H9 (cell line): ENCODE measurements around the gene SLC24A4. TPM values are rescaled to one million over a fixed set of nuclear protein-coding genes. Genes with fewer than 3 reads are reported as not detected.

Experiments
- DNase-seq: peaks from one replicate; pipeline ENCODE4 v3.0.0-alpha.2; 2017
- H2AFZ ChIP-seq: one replicate; pipeline ENCODE4 v1.6.1; 2013; ENCODE audit warnings: mild to moderate bottlenecking, low read length, control low read depth, moderate library complexity
- H2AK5ac ChIP-seq: 2 replicates; pipeline ENCODE4 v1.6.1; 2013; ENCODE audit warnings: low read length, control low read depth, mixed read lengths; ENCODE audit not compliant: insufficient read length
- H2BK120ac ChIP-seq: one replicate; pipeline ENCODE4 v1.6.1; 2013; ENCODE audit warnings: low read depth, mild to moderate bottlenecking, low read length, control low read depth, inconsistent platforms; ENCODE audit not compliant: poor library complexity, severe bottlenecking
- H2BK12ac ChIP-seq: 2 replicates; pipeline ENCODE4 v1.6.1; 2013; ENCODE audit warnings: low read length, control low read depth, mixed read lengths, low read depth; ENCODE audit not compliant: insufficient read length
- H2BK15ac ChIP-seq: 2 replicates; pipeline ENCODE4 v1.6.1; 2013; ENCODE audit warnings: low read depth, low read length, control low read depth
- H2BK20ac ChIP-seq: one replicate; pipeline ENCODE4 v1.6.1; 2013; ENCODE audit warnings: low read depth, mild to moderate bottlenecking, low read length, control low read depth, inconsistent platforms; ENCODE audit not compliant: poor library complexity, severe bottlenecking
- H2BK5ac ChIP-seq: 2 replicates; pipeline ENCODE4 v1.6.1; 2013; ENCODE audit warnings: low read length, control low read depth, mixed read lengths; ENCODE audit not compliant: insufficient read length
- H3K14ac ChIP-seq: 2 replicates; pipeline ENCODE4 v1.6.1; 2013; ENCODE audit warnings: low read length, control low read depth; ENCODE audit not compliant: insufficient read depth
- H3K18ac ChIP-seq: 2 replicates; pipeline ENCODE4 v1.6.1; 2013; ENCODE audit warnings: low read depth, mild to moderate bottlenecking, mixed read lengths, low read length, control low read depth; ENCODE audit not compliant: insufficient read length
- H3K23ac ChIP-seq: 2 replicates; pipeline ENCODE4 v1.6.1; 2013; ENCODE audit warnings: low read length, control low read depth, mixed read lengths, low read depth; ENCODE audit not compliant: insufficient read length
- H3K23me2 ChIP-seq: 2 replicates; pipeline ENCODE4 v1.6.1; 2013; ENCODE audit warnings: low read depth, mild to moderate bottlenecking, mixed read lengths, low read length, control low read depth; ENCODE audit not compliant: insufficient read length, poor library complexity, severe bottlenecking
- H3K27ac ChIP-seq: 2 replicates; pipeline ENCODE4 v1.5.1; 2013; ENCODE audit warnings: low read length, control low read depth, mixed read lengths, low read depth; ENCODE audit not compliant: insufficient read length
- H3K27me3 ChIP-seq: 2 replicates; pipeline ENCODE4 v1.6.1; 2013; ENCODE audit warnings: low read length, control low read depth, inconsistent platforms; ENCODE audit not compliant: insufficient read depth
- H3K4ac ChIP-seq: 2 replicates; pipeline ENCODE4 v1.6.1; 2013; ENCODE audit warnings: low read depth, mild to moderate bottlenecking, control low read depth, inconsistent platforms, low read length, moderate library complexity
- H3K4me1 ChIP-seq: 2 replicates; pipeline ENCODE4 v1.6.1; 2013; ENCODE audit warnings: low read length, control low read depth, inconsistent platforms; ENCODE audit not compliant: insufficient read depth
- H3K4me2 ChIP-seq: 2 replicates; pipeline ENCODE4 v1.6.1; 2013; ENCODE audit warnings: low read length, control low read depth, mixed read lengths; ENCODE audit not compliant: insufficient read length, insufficient read depth
- H3K56ac ChIP-seq: 2 replicates; pipeline ENCODE4 v1.6.1; 2013; ENCODE audit warnings: low read depth, mild to moderate bottlenecking, mixed read lengths, low read length, control low read depth; ENCODE audit not compliant: insufficient read length
- H3K79me1 ChIP-seq: 2 replicates; pipeline ENCODE4 v1.6.1; 2013; ENCODE audit warnings: low read depth, mild to moderate bottlenecking, moderate library complexity, low read length, control low read depth, inconsistent platforms; ENCODE audit not compliant: insufficient read depth, poor library complexity, severe bottlenecking
- H3K79me2 ChIP-seq: 2 replicates; pipeline ENCODE4 v1.6.1; 2013; ENCODE audit warnings: low read length, control low read depth, inconsistent platforms; ENCODE audit not compliant: insufficient read depth
- H3K9ac ChIP-seq: 2 replicates; pipeline ENCODE4 v1.6.1; 2013; ENCODE audit warnings: low read length, control low read depth, mixed read lengths; ENCODE audit not compliant: insufficient read length; ENCODE audit errors: extremely low read depth
- H3K9me3 ChIP-seq: one replicate; pipeline ENCODE4 v1.6.1; 2013; ENCODE audit warnings: low read depth, low read length, inconsistent platforms; ENCODE audit not compliant: control insufficient read depth
- H3T11ph ChIP-seq: one replicate; pipeline ENCODE4 v1.6.1; 2013; ENCODE audit warnings: mild to moderate bottlenecking, low read length, control low read depth, inconsistent platforms
- H4K20me1 ChIP-seq: one replicate; pipeline ENCODE4 v1.6.1; 2013; ENCODE audit not compliant: control insufficient read depth, insufficient read length, insufficient read depth
- H4K5ac ChIP-seq: 2 replicates; pipeline ENCODE4 v1.6.1; 2013; ENCODE audit warnings: low read depth, mild to moderate bottlenecking, mixed read lengths, low read length, control low read depth; ENCODE audit not compliant: insufficient read length
- H4K8ac ChIP-seq: replicated peaks from 2 replicates; pipeline ENCODE4 v1.6.1; 2013; ENCODE audit warnings: low read length, control low read depth, mixed read lengths, low read depth; ENCODE audit not compliant: insufficient read length
- H4K91ac ChIP-seq: 2 replicates; pipeline ENCODE4 v1.6.1; 2013; ENCODE audit warnings: low read depth, mild to moderate bottlenecking, moderate library complexity, mixed read lengths, low read length, control low read depth; ENCODE audit not compliant: insufficient read length
- H3K27ac Mint-ChIP-seq, 3 experiments: 2 replicates in 2 of 3; 3 replicates in 1 of 3; pipeline ENCODE4 v1.8.0; 2020 to 2021; ENCODE audit warnings: mixed read lengths in 3 of 3, mild to moderate bottlenecking in 1 of 3, moderate library complexity in 1 of 3
- H3K27me3 Mint-ChIP-seq: 2 replicates; pipeline ENCODE4 v1.8.0; 2021; ENCODE audit warnings: low read depth, mild to moderate bottlenecking, moderate library complexity, mixed read lengths
- H3K36me3 Mint-ChIP-seq, 3 experiments: 2 replicates in 2 of 3; 3 replicates in 1 of 3; pipeline ENCODE4 v1.8.0; 2020 to 2021; ENCODE audit warnings: low read depth in 3 of 3, mixed read lengths in 3 of 3; ENCODE audit not compliant: insufficient read depth in 1 of 3
- H3K4me1 Mint-ChIP-seq, 2 experiments: 2 replicates each; pipeline ENCODE4 v1.8.0; 2020; ENCODE audit warnings: mixed read lengths in 2 of 2
- H3K4me3 Mint-ChIP-seq, 2 experiments: 2 replicates in 1 of 2; 3 replicates in 1 of 2; pipeline ENCODE4 v1.8.0; 2020 to 2021; ENCODE audit warnings: mild to moderate bottlenecking in 2 of 2, mixed read lengths in 2 of 2, moderate library complexity in 1 of 2
- H3K9me3 Mint-ChIP-seq, 2 experiments: 2 replicates in 1 of 2; 3 replicates in 1 of 2; pipeline ENCODE4 v1.8.0; 2020; ENCODE audit warnings: mild to moderate bottlenecking in 2 of 2, mixed read lengths in 2 of 2, moderate library complexity in 1 of 2
- WGBS: extraction: QIAGEN DNeasy Blood & Tissue Kit; methylation state at CpG from one replicate; pipeline ENCODE4 v1.1.7; 2013; ENCODE audit warnings: missing lambda C conversion rate, low lambda C conversion rate, mixed read lengths; ENCODE audit not compliant: insufficient read length; ENCODE audit errors: extremely low coverage; 5-methylcytosine and 5-hydroxymethylcytosine counted together
- total RNA-seq: library from RNA; stranded (reverse); gene quantifications from 2 replicates; pipeline ENCODE4 v1.2.1, GENCODE V29; 2021
- TF ChIP-seq, protein P1 (sequence below): fragments of 200-600 bp; sonication (generic); conservative IDR thresholded peaks from 3 replicates; pipeline ENCODE4 v1.8.0; 2021; ENCODE audit warnings: antibody characterized with exemption, mild to moderate bottlenecking

Gene SLC24A4
- total RNA-seq, 1 experiment from 2014 or later: 0.24 TPM

DNA sequence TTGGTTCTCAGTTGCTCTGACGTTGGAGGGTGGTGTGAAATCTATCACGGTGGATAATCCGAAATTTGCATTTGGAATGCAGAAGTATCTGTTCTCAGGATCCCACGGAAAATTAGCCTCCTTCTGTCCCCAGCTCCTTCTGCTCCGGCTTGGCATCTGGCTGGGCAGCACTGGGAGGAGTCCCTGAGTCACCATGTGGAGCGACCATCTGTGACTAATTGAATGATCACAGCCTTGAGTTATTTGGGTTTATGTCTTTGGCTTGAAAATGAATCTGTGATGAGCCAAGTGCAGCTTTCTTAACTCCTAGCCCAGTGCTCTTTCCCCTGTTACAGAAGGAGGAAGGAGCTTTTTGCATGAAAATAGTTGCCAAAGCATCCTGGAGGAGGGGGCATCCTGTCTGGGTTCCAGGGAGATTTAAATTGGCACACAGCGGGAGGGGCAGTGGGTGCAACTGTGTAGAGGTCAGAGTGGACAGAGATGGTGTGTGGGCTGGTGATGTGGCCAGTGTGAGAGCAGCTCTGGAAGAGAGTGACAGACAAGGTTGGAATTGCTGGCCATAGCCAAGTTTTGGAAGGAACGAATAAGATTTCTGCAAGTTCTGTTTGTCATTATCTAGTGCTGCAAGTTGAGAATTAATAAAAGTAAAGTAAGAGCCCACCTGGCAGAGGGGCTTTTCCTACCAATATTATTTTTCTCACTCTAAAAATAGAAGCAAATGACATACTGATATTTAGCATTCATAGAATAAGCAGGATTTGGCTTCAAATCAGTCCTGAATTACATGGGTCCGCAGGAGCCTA, 74.4 kb downstream of the SLC24A4 start:
- Histone ChIP-seq H2AK5ac (no peak overlapping the region), H3K23ac (no peak overlapping the region), H4K8ac (no peak overlapping the region), H4K91ac (no peak overlapping the region), H3K79me1 (no peaks in the 10 kb centered on the region), H3K18ac (no peak overlapping the region), H3K4ac (no peak overlapping the region), H2AFZ (no peak overlapping the region), H2BK15ac (no peak overlapping the region), H2BK120ac (no peak overlapping the region), H3K9me3 (no peaks in the 10 kb centered on the region), H4K20me1 (no peaks in the 10 kb centered on the region), H3K79me2 (no peaks in the 10 kb centered on the region), H3K4me1 (peaks cover 19% of the 10 kb centered on the region; the same call in 1 of the 2 replicates), H3K27ac (no peak overlapping the region), H2BK20ac (no peak overlapping the region), H3K27me3 (no peaks in the 10 kb centered on the region), H2BK12ac (no peak overlapping the region), H3K4me2 (peak overlapping the region; percentile 35), H3K23me2 (no peaks in the 10 kb centered on the region), H3K56ac (no peak overlapping the region), H3K9ac (no peak overlapping the region), H3K14ac (no peak overlapping the region), H2BK5ac (no peak overlapping the region), H3T11ph (no peak overlapping the region), H4K5ac (no peak overlapping the region)
- TF ChIP-seq, protein P1, sequence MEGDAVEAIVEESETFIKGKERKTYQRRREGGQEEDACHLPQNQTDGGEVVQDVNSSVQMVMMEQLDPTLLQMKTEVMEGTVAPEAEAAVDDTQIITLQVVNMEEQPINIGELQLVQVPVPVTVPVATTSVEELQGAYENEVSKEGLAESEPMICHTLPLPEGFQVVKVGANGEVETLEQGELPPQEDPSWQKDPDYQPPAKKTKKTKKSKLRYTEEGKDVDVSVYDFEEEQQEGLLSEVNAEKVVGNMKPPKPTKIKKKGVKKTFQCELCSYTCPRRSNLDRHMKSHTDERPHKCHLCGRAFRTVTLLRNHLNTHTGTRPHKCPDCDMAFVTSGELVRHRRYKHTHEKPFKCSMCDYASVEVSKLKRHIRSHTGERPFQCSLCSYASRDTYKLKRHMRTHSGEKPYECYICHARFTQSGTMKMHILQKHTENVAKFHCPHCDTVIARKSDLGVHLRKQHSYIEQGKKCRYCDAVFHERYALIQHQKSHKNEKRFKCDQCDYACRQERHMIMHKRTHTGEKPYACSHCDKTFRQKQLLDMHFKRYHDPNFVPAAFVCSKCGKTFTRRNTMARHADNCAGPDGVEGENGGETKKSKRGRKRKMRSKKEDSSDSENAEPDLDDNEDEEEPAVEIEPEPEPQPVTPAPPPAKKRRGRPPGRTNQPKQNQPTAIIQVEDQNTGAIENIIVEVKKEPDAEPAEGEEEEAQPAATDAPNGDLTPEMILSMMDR: no peak
- H3K9me3 Mint-ChIP-seq: peaks cover under 1 to 2% of the 10 kb centered on the region in 2 experiments; a peak in 4 of 5 replicates
- H3K27ac Mint-ChIP-seq: no peak overlapping the region
- peak overlapping the region in 1 of 2 experiments; percentile 25; a peak in 1 of 5 replicates for H3K4me3 Mint-ChIP-seq
- H3K36me3 Mint-ChIP-seq: peaks cover 0 to 2% (median under 1%) of the 10 kb centered on the region in 3 experiments; a peak in 3 of 7 replicates
- H3K4me1 Mint-ChIP-seq: peaks cover 42 to 48% of the 10 kb centered on the region in 2 experiments
- DNase-seq: no peak
- no CpG with 5 or more reads among the region's 9 CpGs for WGBS
- H3K27me3 Mint-ChIP-seq: no peaks in the 10 kb centered on the region; the same call in 1 of the 2 replicates
